Pancreas (tissue), 10 donors: ENCODE results near the gene CNN1. TPM values are rescaled to one million over a fixed set of nuclear protein-coding genes. Genes with fewer than 3 reads are reported as not detected.

Experiments
- ATAC-seq, 4 donors: fragments of 200-7000 bp; cut with Tn5 transposase; one replicate each; pipeline versions ENCODE4 v1.8.0 to v1.9.1; 2020; ENCODE audit warnings: mild to moderate bottlenecking in 4 of 4, moderate library complexity in 4 of 4
- DNase-seq, 6 donors: peaks; one replicate each; pipeline ENCODE4 v3.0.0-alpha.2; 2020
- FAIRE-seq: peaks from 2 replicates; lab custom pipeline; 2012; peaks lifted over from hg19 to GRCh38; lab: Jason Lieb, UNC
- H3K27ac ChIP-seq, 4 donors: fragments of 200-600 bp; sonication (generic); 1 replicate in 3 of 4; 2 replicates in 1 of 4; pipeline versions ENCODE4 v1.5.0 to v1.8.0; 2020
- H3K27me3 ChIP-seq, 4 donors: fragments of 200-600 bp; one replicate each; pipeline ENCODE4 v1.8.0; 2021
- H3K36me3 ChIP-seq, 3 donors: fragments of 200-600 bp; sonication (generic) in 1 of 3; one replicate each; pipeline versions ENCODE4 v1.5.0 to v1.8.0; 2020 to 2021
- H3K4me1 ChIP-seq, 3 donors: fragments of 200-600 bp; one replicate each; pipeline ENCODE4 v1.8.0; 2021
- H3K4me3 ChIP-seq, 4 donors: fragments of 200-600 bp; sonication (generic) in 2 of 4; one replicate each; pipeline versions ENCODE4 v1.5.0 to v1.8.0; 2020 to 2021
- H3K9me3 ChIP-seq, 4 donors: fragments of 200-600 bp; one replicate each; pipeline ENCODE4 v1.8.0; 2021
- CTCF ChIP-seq, 4 donors: fragments of 200-600 bp; sonication (generic) in 3 of 4; IDR thresholded peaks; one replicate each; pipeline versions ENCODE4 v1.5.0 to v1.8.0; 2021; ENCODE audit warnings: antibody characterized with exemption in 4 of 4
- WGBS, 2 donors: extraction: QIAGEN DNeasy Blood & Tissue Kit; methylation state at CpG; one replicate each; pipeline ENCODE4 v1.1.7; 2013; 5-methylcytosine and 5-hydroxymethylcytosine counted together
- intact Hi-C, 3 donors: fragments of 100-400 bp; cut with DNase I; formaldehyde crosslinking; loops; one replicate each; pipeline versions ENCODE4 v1.11.1 to v1.14.2; 2022
- polyA plus RNA-seq, 2 donors: library from polyadenylated mRNA; stranded (reverse); fragments of 200-250 nt; gene quantifications; one replicate each; pipeline ENCODE4 v1.2.3, GENCODE V29; 2013
- total RNA-seq, 6 donors: library from RNA; stranded (reverse); fragmentation: NEBNext Ultra II Directional in 4 of 6; extraction: Animal tissue kit (Norgen Biotek cat#: 25700) in 4 of 6; gene quantifications; one replicate each; pipeline versions ENCODE4 v1.2.1 to v1.2.4, GENCODE V29; 2021 to 2023
- donor health status: healthy with polysubstance abuse.
- donor health status: DM: no; HTN: no; CAD: no; lungs with moderate emphysema.
- donor health status: DM: no; HTN: no; CAD: no.
- donor health status: control.
- donor health status: control.
- donor health status: Bipolar disorder and iron deficiency.
- donor health status: DM: yes; HTN: yes; CAD: no.
- donor health status: DM: no; HTN: no; CAD: no.
- donor health status: DM: no; HTN: no; CAD: no.
- donor health status: DM: yes; HTN: yes; CAD: no.

Gene CNN1
- total and polyA plus RNA-seq, 8 donors: 0.43 to 38.8 (median 3.0) TPM

DNA sequence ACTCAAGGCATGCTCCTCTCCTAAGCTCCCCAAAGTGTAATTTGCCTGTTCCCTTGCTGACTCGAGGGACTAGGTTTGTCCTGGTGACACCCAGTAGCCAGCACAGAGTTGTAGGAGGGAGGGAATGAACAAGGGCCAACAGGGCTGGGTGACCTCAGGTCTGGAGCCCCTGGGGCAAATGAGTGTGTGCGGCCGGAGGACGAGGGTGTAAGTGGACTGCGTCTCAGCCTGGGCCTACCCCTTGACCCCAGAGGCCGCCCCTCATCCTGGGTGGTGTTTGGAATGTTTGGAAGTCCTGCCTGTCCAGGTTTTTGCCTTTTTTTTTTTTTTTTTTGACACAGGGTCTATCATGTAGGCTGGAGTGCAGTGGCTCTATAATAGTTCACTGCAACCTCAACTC, 31.7 kb upstream of the CNN1 start:
- no peaks in the 10 kb centered on the region for H3K4me1 ChIP-seq
- DNase-seq: no peak
- intact Hi-C loops: no loop called here
- no peak overlapping the region for H3K4me3 ChIP-seq
- no peaks in the 10 kb centered on the region for H3K9me3 ChIP-seq
- FAIRE-seq: no peak
- H3K27ac ChIP-seq: no peak overlapping the region
- no peak for TF ChIP-seq CTCF (IDR thresholded peaks at IDR 0.05)
- no peak for ATAC-seq
- H3K36me3 ChIP-seq: no peaks in the 10 kb centered on the region
- H3K27me3 ChIP-seq: no peaks in the 10 kb centered on the region
- WGBS, 2 donors: 89 to 92% methylated on average over 6 of the region's 6 CpGs

- H3K4me1 ChIP-seq: no peaks in the 10 kb centered on the region
- H3K36me3 ChIP-seq: no peaks in the 10 kb centered on the region
- intact Hi-C loops: no loop called here
- no peak for TF ChIP-seq CTCF (IDR thresholded peaks at IDR 0.05)
- H3K9me3 ChIP-seq: no peaks in the 10 kb centered on the region
- WGBS, 2 donors: 85 to 87% methylated on average over 17 to 18 of the region's 18 CpGs
- FAIRE-seq: no peak
- no peak overlapping the region for H3K4me3 ChIP-seq
- H3K27ac ChIP-seq: no peak overlapping the region
- ATAC-seq: no peak
- DNase-seq: no peak
- H3K27me3 ChIP-seq: no peaks in the 10 kb centered on the region
These were observed 31.1 kb upstream of the CNN1 start for GRCh38 chr19:11507370-11508078.

- Histone ChIP-seq H3K4me1 (no peaks in the 10 kb centered on the region), H3K36me3 (no peaks in the 10 kb centered on the region), H3K27ac (no peak overlapping the region), H3K4me3 (no peak overlapping the region), H3K9me3 (no peaks in the 10 kb centered on the region), H3K27me3 (no peaks in the 10 kb centered on the region)
- intact Hi-C loops: no loop called here
- TF ChIP-seq CTCF (IDR thresholded peaks at IDR 0.05): no peak
- FAIRE-seq (no peak), ATAC-seq (no peak), DNase-seq (no peak)
- WGBS, 2 donors: 95 to 96% methylated on average over 8 of the region's 8 CpGs
These were observed 28.2 kb upstream of the CNN1 start for GRCh38 chr19:11510444-11510843.

GRCh38 chr19:11513946-11514345, 24.7 kb upstream of the CNN1 start:
- H3K4me3 ChIP-seq: no peak overlapping the region
- peaks cover 0 to 3% (median 0%) of the 10 kb centered on the region in 3 donors for H3K36me3 ChIP-seq
- DNase-seq: no peak

More at GRCh38 chr19:11513946-11514345, 24.7 kb upstream of the CNN1 start:
- Histone ChIP-seq H3K9me3 (no peaks in the 10 kb centered on the region), H3K27me3 (no peaks in the 10 kb centered on the region), H3K4me1 (no peaks in the 10 kb centered on the region), H3K27ac (no peak overlapping the region)
- no peak for ATAC-seq
- no peak for FAIRE-seq
- 94 to 95% methylated on average over 20 of the region's 20 CpGs for WGBS, 2 donors
- no peak for TF ChIP-seq CTCF (IDR thresholded peaks at IDR 0.05)
- intact Hi-C loops: no loop called here
